Mesenchymal stem cell (in vitro differentiated cells and primary cell): ENCODE results near the gene IFI27L1.

Source experiments
- DNase-seq: peaks from one replicate; pipeline ENCODE4 v3.0.0-alpha.2; 2013
- H2AFZ ChIP-seq: one replicate; pipeline ENCODE4 v1.6.1; 2013; ENCODE audit warnings: low read depth, mild to moderate bottlenecking, control low read depth, inconsistent platforms, low read length, moderate library complexity
- H2AK5ac ChIP-seq: 2 replicates; pipeline ENCODE4 v1.6.1; 2013; ENCODE audit warnings: low read length, moderate library complexity, mild to moderate bottlenecking, inconsistent platforms; ENCODE audit not compliant: severe bottlenecking
- H2BK120ac ChIP-seq: one replicate; pipeline ENCODE4 v1.6.1; 2013; ENCODE audit warnings: low read depth, mild to moderate bottlenecking, inconsistent platforms, low read length, moderate library complexity
- H2BK12ac ChIP-seq, 2 experiments: one replicate each; pipeline ENCODE4 v1.6.1; 2013; ENCODE audit warnings: inconsistent platforms in 2 of 2, low read length in 2 of 2, mild to moderate bottlenecking in 2 of 2, moderate library complexity in 2 of 2, control low read depth in 1 of 2
- H2BK15ac ChIP-seq: one replicate; pipeline ENCODE4 v1.6.1; 2013; ENCODE audit warnings: mild to moderate bottlenecking, low read depth, inconsistent platforms; ENCODE audit not compliant: poor library complexity, severe bottlenecking
- H2BK5ac ChIP-seq: 2 replicates; pipeline ENCODE4 v1.6.1; 2013; ENCODE audit warnings: low read depth, mild to moderate bottlenecking, low read length, control low read depth, inconsistent platforms; ENCODE audit not compliant: poor library complexity, severe bottlenecking
- H3K14ac ChIP-seq, 2 experiments: one replicate each; pipeline ENCODE4 v1.6.1; 2013; ENCODE audit warnings: inconsistent platforms in 2 of 2, low read length in 2 of 2, control low read depth in 1 of 2, mild to moderate bottlenecking in 1 of 2, moderate library complexity in 1 of 2
- H3K18ac ChIP-seq, 2 experiments: one replicate each; pipeline ENCODE4 v1.6.1; 2013; ENCODE audit warnings: inconsistent platforms in 2 of 2, low read length in 2 of 2, control low read depth in 1 of 2, low read depth in 1 of 2, mild to moderate bottlenecking in 1 of 2
- H3K23ac ChIP-seq, 2 experiments: one replicate each; pipeline ENCODE4 v1.6.1; 2013; ENCODE audit warnings: inconsistent platforms in 2 of 2, low read length in 2 of 2, mild to moderate bottlenecking in 2 of 2, moderate library complexity in 2 of 2, control low read depth in 1 of 2
- H3K27ac ChIP-seq: 2 replicates; pipeline ENCODE4 v1.5.1; 2013; ENCODE audit warnings: mild to moderate bottlenecking, moderate library complexity, low read length, control low read depth, inconsistent platforms; ENCODE audit not compliant: poor library complexity, severe bottlenecking
- H3K27me3 ChIP-seq, 2 experiments: 2 replicates each; pipeline versions ENCODE4 v1.6.1 to v1.7.0; 2013; ENCODE audit warnings: low read length in 2 of 2, mild to moderate bottlenecking in 2 of 2, moderate library complexity in 2 of 2, control low read depth in 1 of 2, inconsistent platforms in 1 of 2; ENCODE audit not compliant: control insufficient read depth in 1 of 2, insufficient read depth in 1 of 2
- H3K36me3 ChIP-seq, 2 experiments: 2 replicates each; pipeline versions ENCODE4 v1.6.1 to v1.7.0; 2013; ENCODE audit warnings: low read length in 2 of 2, control low read depth in 1 of 2, inconsistent platforms in 1 of 2, low read depth in 1 of 2, mild to moderate bottlenecking in 1 of 2; ENCODE audit not compliant: insufficient read depth in 2 of 2, control insufficient read depth in 1 of 2
- H3K4ac ChIP-seq, 2 experiments: one replicate each; pipeline ENCODE4 v1.6.1; 2013; ENCODE audit warnings: inconsistent platforms in 2 of 2, low read length in 2 of 2, mild to moderate bottlenecking in 2 of 2, moderate library complexity in 2 of 2, control low read depth in 1 of 2, low read depth in 1 of 2
- H3K4me1 ChIP-seq: 2 replicates; pipeline ENCODE4 v1.6.1; 2013; ENCODE audit warnings: low read depth, low read length, control low read depth; ENCODE audit not compliant: control insufficient read depth, insufficient read depth
- H3K4me2 ChIP-seq: 2 replicates; pipeline ENCODE4 v1.6.1; 2013; ENCODE audit warnings: low read length, mild to moderate bottlenecking, inconsistent platforms; ENCODE audit not compliant: poor library complexity, severe bottlenecking
- H3K4me3 ChIP-seq, 2 experiments: 2 replicates each; pipeline versions ENCODE4 v1.5.1 to v1.7.0; 2013; ENCODE audit warnings: low read length in 2 of 2, mild to moderate bottlenecking in 2 of 2, control low read depth in 1 of 2, low read depth in 1 of 2; ENCODE audit not compliant: insufficient read depth in 1 of 2
- H3K79me1 ChIP-seq: replicated peaks from 2 replicates; pipeline ENCODE4 v1.6.1; 2013; ENCODE audit warnings: mild to moderate bottlenecking, control low read depth, low read length, inconsistent platforms; ENCODE audit not compliant: poor library complexity, severe bottlenecking
- H3K9ac ChIP-seq: 2 replicates; pipeline ENCODE4 v1.7.0; 2013; ENCODE audit warnings: mild to moderate bottlenecking, low read length, moderate library complexity
- H3K9me3 ChIP-seq: 2 replicates; pipeline ENCODE4 v1.7.0; 2013; ENCODE audit warnings: mild to moderate bottlenecking, low read length; ENCODE audit not compliant: control insufficient read depth
- H4K8ac ChIP-seq: one replicate; pipeline ENCODE4 v1.6.1; 2013; ENCODE audit warnings: inconsistent platforms, mild to moderate bottlenecking, low read length, moderate library complexity
- H4K91ac ChIP-seq: one replicate; pipeline ENCODE4 v1.6.1; 2013; ENCODE audit warnings: mild to moderate bottlenecking, low read length, inconsistent platforms
- whole genome bisulfite sequencing: methylation state at CpG from one replicate; pipeline ENCODE4 v1.1.7; 2013; ENCODE audit warnings: mixed read lengths; 5-methylcytosine and 5-hydroxymethylcytosine counted together

Gene IFI27L1

GRCh38 chr14:94093418-94093817 is 12.3 kb downstream of the IFI27L1 start:
- Histone ChIP-seq H2BK5ac (no peak overlapping the region), H3K27me3 (no peaks in the 10 kb centered on the region), H3K14ac (no peak overlapping the region), H2BK120ac (no peak overlapping the region), H3K36me3 (peaks cover 9 to 10% of the 10 kb centered on the region in 2 experiments), H3K4me3 (no peak overlapping the region), H2BK12ac (no peak overlapping the region), H2AFZ (no peak overlapping the region), H3K27ac (no peak overlapping the region), H3K4me2 (no peak overlapping the region), H2BK15ac (no peak overlapping the region), H3K9me3 (no peaks in the 10 kb centered on the region), H4K8ac (no peak overlapping the region), H3K9ac (no peak overlapping the region), H3K23ac (no peak overlapping the region), H3K4ac (no peak overlapping the region), H2AK5ac (no peak overlapping the region), H3K18ac (no peak overlapping the region), H3K79me1 (peaks cover 11% of the 10 kb centered on the region), H3K4me1 (no peaks in the 10 kb centered on the region), H4K91ac (no peak overlapping the region)
- no peak for DNase-seq
- no CpG with 5 or more reads among the region's 2 CpGs for WGBS

- peaks cover 10 to 18% of the 10 kb centered on the region in 2 experiments for H3K36me3 ChIP-seq
- no peak overlapping the region for H3K18ac ChIP-seq
- no peaks in the 10 kb centered on the region for H3K9me3 ChIP-seq
- no peak overlapping the region for H2AFZ ChIP-seq
- H3K14ac ChIP-seq, result no peak overlapping the region
- H4K91ac ChIP-seq, result no peak overlapping the region
- H2BK15ac ChIP-seq, result no peak overlapping the region
- no peak overlapping the region for H3K4me3 ChIP-seq
- no peak overlapping the region for H3K27ac ChIP-seq
- no peak overlapping the region for H3K23ac ChIP-seq
- WGBS, result 100% methylated on average over 4 of the region's 4 CpGs
- H2BK5ac ChIP-seq, result no peak overlapping the region
- H2AK5ac ChIP-seq, result no peak overlapping the region
- no peaks in the 10 kb centered on the region for H3K27me3 ChIP-seq
- DNase-seq, result no peak
- H2BK12ac ChIP-seq, result no peak overlapping the region
- no peak overlapping the region for H2BK120ac ChIP-seq
- H3K79me1 ChIP-seq, result peaks cover 7% of the 10 kb centered on the region
- no peak overlapping the region for H3K4ac ChIP-seq
- peaks cover 8% of the 10 kb centered on the region for H3K4me1 ChIP-seq
- no peak overlapping the region for H3K9ac ChIP-seq
- H3K4me2 ChIP-seq, result no peak overlapping the region
- H4K8ac ChIP-seq, result no peak overlapping the region
Observed at GRCh38 chr14:94097091-94097490, 16.0 kb downstream of the IFI27L1 start.

GRCh38 chr14:94098326-94098992 is 17.3 kb downstream of the IFI27L1 start:
- H3K79me1 ChIP-seq, result peaks cover 6% of the 10 kb centered on the region
- 79% methylated on average over 9 of the region's 10 CpGs for WGBS
- H3K14ac ChIP-seq, result no peak overlapping the region
- peaks cover 8% of the 10 kb centered on the region for H3K4me1 ChIP-seq
- H3K23ac ChIP-seq, result no peak overlapping the region
- H2BK120ac ChIP-seq, result no peak overlapping the region
- H3K9me3 ChIP-seq, result no peaks in the 10 kb centered on the region
- no peaks in the 10 kb centered on the region for H3K27me3 ChIP-seq
- H3K4me3 ChIP-seq, result no peak overlapping the region
- DNase-seq, result no peak
- no peak overlapping the region for H3K27ac ChIP-seq
- H2BK15ac ChIP-seq, result no peak overlapping the region
- no peak overlapping the region for H3K4ac ChIP-seq
- peaks cover 10 to 24% of the 10 kb centered on the region in 2 experiments for H3K36me3 ChIP-seq
- H2AK5ac ChIP-seq, result no peak overlapping the region
- H2AFZ ChIP-seq, result no peak overlapping the region
- no peak overlapping the region for H3K18ac ChIP-seq
- H4K91ac ChIP-seq, result no peak overlapping the region
- no peak overlapping the region for H3K9ac ChIP-seq
- no peak overlapping the region for H2BK12ac ChIP-seq
- H4K8ac ChIP-seq, result no peak overlapping the region
- H3K4me2 ChIP-seq, result no peak overlapping the region
- no peak overlapping the region for H2BK5ac ChIP-seq

- Histone ChIP-seq H3K14ac (no peak overlapping the region), H4K8ac (no peak overlapping the region), H2BK5ac (no peak overlapping the region), H3K4me3 (no peak overlapping the region), H3K4ac (no peak overlapping the region), H2BK15ac (no peak overlapping the region), H3K27ac (no peak overlapping the region), H3K9ac (no peak overlapping the region), H3K18ac (no peak overlapping the region), H3K36me3 (peaks cover 13 to 24% of the 10 kb centered on the region in 2 experiments), H2BK12ac (no peak overlapping the region), H2AK5ac (no peak overlapping the region), H3K4me1 (peaks cover 8% of the 10 kb centered on the region), H4K91ac (no peak overlapping the region), H3K79me1 (peaks cover 6% of the 10 kb centered on the region), H2BK120ac (no peak overlapping the region), H3K27me3 (no peaks in the 10 kb centered on the region), H2AFZ (no peak overlapping the region), H3K9me3 (no peaks in the 10 kb centered on the region), H3K4me2 (no peak overlapping the region), H3K23ac (no peak overlapping the region)
- no peak for DNase-seq
- WGBS, result 80% methylated on average over 6 of the region's 6 CpGs
Observed at GRCh38 chr14:94099006-94099405, 17.9 kb downstream of the IFI27L1 start.
